Memory B cell (primary cell): ENCODE data around the gene SHISA3.
"Not testable (repeated sequence)": the region's sequence is repeated elsewhere in the genome, so short reads cannot be mapped to it uniquely, and the experiment has no call there.

Experiments used
- ATAC-seq: fragments of 150-1000 bp; cut with Tn5 transposase; 2 replicates; pipeline ENCODE4 v1.10.0; 2021; ENCODE audit warnings: low read depth, mild to moderate bottlenecking, moderate library complexity
- DNase-seq, 2 donors: peaks; one replicate each; pipeline ENCODE4 v3.0.0; 2022; ENCODE audit warnings: low spot score in 2 of 2
- H3K27ac Mint-ChIP-seq: one replicate; pipeline ENCODE4 v1.8.0; 2022; ENCODE audit warnings: mild to moderate bottlenecking, moderate library complexity, mixed read lengths
- H3K27me3 Mint-ChIP-seq: one replicate; pipeline ENCODE4 v1.8.0; 2022; ENCODE audit warnings: mixed read lengths
- H3K36me3 Mint-ChIP-seq: one replicate; pipeline ENCODE4 v1.8.0; 2022; ENCODE audit warnings: mild to moderate bottlenecking, mixed read lengths
- H3K4me1 Mint-ChIP-seq: one replicate; pipeline ENCODE4 v1.8.0; 2022; ENCODE audit warnings: mixed read lengths
- H3K4me3 Mint-ChIP-seq: one replicate; pipeline ENCODE4 v1.8.0; 2022; ENCODE audit warnings: mild to moderate bottlenecking, moderate library complexity, mixed read lengths
- H3K9me3 Mint-ChIP-seq: one replicate; pipeline ENCODE4 v1.8.0; 2022; ENCODE audit warnings: mixed read lengths

Gene SHISA3

GRCh38 chr4:42371305-42372252 lies 25.7 kb upstream of the SHISA3 start:
- no peaks in the 10 kb centered on the region for H3K36me3 Mint-ChIP-seq
- no peaks in the 10 kb centered on the region for H3K4me1 Mint-ChIP-seq
- H3K4me3 Mint-ChIP-seq = no peak overlapping the region
- no peak overlapping the region for H3K27ac Mint-ChIP-seq
- DNase-seq (no peak), ATAC-seq (no peak)
- H3K9me3 Mint-ChIP-seq = peaks cover 2% of the 10 kb centered on the region
- H3K27me3 Mint-ChIP-seq = peaks cover 4% of the 10 kb centered on the region

GRCh38 chr4:42372303-42372702 lies 25.0 kb upstream of the SHISA3 start:
- H3K4me3 Mint-ChIP-seq, H3K27me3 Mint-ChIP-seq, H3K36me3 Mint-ChIP-seq, H3K4me1 Mint-ChIP-seq, ATAC-seq, H3K9me3 Mint-ChIP-seq, DNase-seq, H3K27ac Mint-ChIP-seq: not testable (repeated sequence)

DNA sequence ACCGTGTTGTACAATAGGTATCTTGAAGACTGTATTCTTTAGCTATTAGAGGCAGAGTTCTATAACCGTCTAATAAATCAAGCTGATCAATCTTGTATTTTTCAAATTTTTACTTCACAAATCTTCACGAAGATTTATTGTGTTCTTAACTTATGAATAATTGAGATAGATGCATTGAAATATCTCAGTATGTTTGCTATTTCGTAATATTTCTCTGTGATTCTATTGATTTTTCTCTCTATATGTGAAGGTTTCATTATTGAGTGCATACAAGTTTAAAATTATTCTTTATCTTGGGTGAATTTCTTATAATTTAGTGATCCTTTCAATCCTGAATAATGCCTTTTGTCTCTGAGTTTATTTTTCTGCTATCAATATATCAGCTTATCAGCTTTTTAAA lies 19.8 kb upstream of the SHISA3 start:
- ATAC-seq = no peak
- Mint-ChIP-seq H3K4me3 (no peak overlapping the region), H3K27me3 (peaks cover 8% of the 10 kb centered on the region), H3K9me3 (peaks cover 2% of the 10 kb centered on the region), H3K27ac (no peak overlapping the region), H3K4me1 (no peaks in the 10 kb centered on the region), H3K36me3 (no peaks in the 10 kb centered on the region)
- DNase-seq = no peak

DNA sequence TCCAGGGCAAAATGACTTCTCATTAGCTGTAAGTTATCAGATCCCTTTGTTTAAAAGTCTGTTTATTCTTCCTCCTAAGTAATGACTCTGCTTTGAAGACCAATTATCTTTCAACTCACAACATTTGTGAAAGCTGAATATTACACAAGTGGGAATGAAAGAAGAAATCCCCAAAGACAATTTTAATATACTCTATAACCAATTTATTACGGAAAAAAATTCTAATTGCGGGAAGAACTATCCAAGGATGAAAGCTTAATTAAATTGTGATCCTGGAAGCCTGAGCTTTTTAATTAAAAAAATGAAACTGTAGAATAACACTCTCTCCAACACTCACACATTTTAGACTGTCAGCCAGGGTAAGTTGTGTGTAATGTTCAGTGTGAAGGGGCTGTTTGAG lies 15.6 kb upstream of the SHISA3 start:
- no peak overlapping the region for H3K4me3 Mint-ChIP-seq
- ATAC-seq (no peak), DNase-seq (no peak)
- H3K27me3 Mint-ChIP-seq = peaks cover 10% of the 10 kb centered on the region
- peaks cover 3% of the 10 kb centered on the region for H3K9me3 Mint-ChIP-seq
- H3K4me1 Mint-ChIP-seq = peaks cover 3% of the 10 kb centered on the region
- H3K27ac Mint-ChIP-seq = no peak overlapping the region
- peaks cover 4% of the 10 kb centered on the region for H3K36me3 Mint-ChIP-seq

DNA sequence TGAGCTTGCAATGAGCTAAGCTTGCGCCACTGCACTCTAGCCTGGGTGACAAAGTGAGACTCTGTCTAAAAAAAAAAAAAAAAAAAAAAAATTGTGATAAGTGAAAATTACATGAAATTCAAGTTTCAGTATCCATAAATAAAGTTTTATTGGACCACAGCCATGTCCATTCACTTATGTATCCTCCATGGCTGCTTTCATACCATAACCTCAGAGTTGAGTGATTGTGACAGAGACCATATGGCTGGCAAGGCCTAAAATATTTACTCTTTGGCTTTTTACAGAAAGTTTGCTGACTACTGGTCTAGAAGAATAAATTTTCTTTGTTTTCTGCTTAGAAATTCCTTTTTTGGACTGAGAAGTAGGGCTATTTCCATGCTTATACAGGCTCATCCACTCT lies 11.8 kb upstream of the SHISA3 start:
- ATAC-seq (no peak), DNase-seq (no peak)
- peaks cover 6% of the 10 kb centered on the region for H3K4me1 Mint-ChIP-seq
- peaks cover 4% of the 10 kb centered on the region for H3K36me3 Mint-ChIP-seq
- peaks cover 3% of the 10 kb centered on the region for H3K9me3 Mint-ChIP-seq
- H3K27me3 Mint-ChIP-seq = peaks cover 8% of the 10 kb centered on the region
- H3K4me3 Mint-ChIP-seq = no peak overlapping the region
- no peak overlapping the region for H3K27ac Mint-ChIP-seq

DNA sequence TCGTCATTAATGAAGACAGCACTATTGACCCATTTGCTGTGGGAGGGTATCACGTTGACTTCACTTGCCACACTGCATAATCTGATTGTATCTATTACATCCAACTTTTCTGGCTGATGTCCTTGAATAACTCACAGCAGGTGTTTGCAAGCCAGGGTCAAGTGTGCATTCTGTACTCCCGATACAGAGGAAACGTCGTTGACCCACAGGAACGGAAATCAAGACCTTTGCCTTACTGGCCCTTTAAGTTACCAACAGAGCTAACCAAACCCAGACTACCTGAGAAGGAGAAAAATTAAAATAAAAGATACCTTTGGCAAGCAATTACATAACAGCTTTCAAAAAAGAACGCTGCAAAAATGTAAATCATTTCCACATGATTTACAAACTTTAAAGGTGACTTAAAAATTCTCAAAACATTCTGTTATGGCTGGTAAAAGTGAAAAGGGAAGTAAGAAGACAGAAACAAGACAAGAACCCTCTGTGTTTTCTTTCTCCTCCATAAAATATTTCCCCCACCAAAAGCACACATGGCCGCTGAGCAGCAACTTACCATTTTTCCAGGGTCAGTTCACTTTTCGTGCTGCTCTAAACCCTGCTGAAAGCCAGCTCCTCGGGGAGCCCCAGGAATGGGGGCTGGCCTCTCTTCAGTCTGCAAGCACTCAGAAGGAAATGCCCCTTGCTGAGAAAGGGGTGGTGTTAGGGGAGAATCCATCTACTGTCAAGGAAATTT lies 6.5 kb upstream of the SHISA3 start:
- H3K4me1 Mint-ChIP-seq = peaks cover 9% of the 10 kb centered on the region
- no peak for DNase-seq
- no peaks in the 10 kb centered on the region for H3K36me3 Mint-ChIP-seq
- H3K9me3 Mint-ChIP-seq = no peaks in the 10 kb centered on the region
- H3K27me3 Mint-ChIP-seq = peaks cover 2% of the 10 kb centered on the region
- no peak overlapping the region for H3K27ac Mint-ChIP-seq
- H3K4me3 Mint-ChIP-seq = peak overlapping the region; percentile 61
- no peak for ATAC-seq

DNA sequence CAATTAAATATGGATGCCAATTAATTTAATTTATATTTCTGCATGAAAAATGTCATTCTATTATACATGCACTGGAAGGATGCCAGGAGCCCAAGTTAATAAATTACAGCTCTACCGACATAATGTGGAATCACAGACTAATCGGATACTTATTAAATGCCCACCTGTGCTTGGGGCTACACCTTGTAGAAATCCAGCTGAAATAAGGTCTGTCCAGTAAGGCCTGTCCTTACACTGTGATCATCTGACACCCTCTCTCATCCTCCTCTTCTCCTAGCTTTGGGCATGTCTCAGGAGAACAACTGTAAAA lies 6.0 kb upstream of the SHISA3 start:
- Mint-ChIP-seq H3K36me3 (no peaks in the 10 kb centered on the region), H3K4me3 (no peak overlapping the region), H3K9me3 (no peaks in the 10 kb centered on the region), H3K4me1 (peaks cover 10% of the 10 kb centered on the region), H3K27me3 (peaks cover 3% of the 10 kb centered on the region), H3K27ac (no peak overlapping the region)
- DNase-seq = no peak
- no peak for ATAC-seq

DNA sequence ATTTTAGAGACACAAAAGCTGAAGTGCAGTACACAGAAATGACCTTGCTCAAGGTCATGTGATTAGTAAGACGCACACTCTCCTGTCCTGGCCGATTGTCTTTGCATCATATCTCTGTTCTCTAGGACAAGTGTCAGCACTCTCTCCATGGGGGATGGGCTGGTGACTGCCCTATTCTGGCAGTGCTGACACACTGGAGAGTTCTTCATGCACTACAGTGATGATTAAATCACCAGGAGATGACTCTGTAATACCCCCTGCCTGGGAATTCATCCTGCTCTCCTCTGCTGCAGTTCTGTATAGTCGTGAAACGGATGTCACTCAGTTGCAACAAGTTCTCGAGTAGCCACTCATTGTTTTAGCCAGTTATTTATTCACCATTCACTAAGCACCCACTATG lies 5.3 kb upstream of the SHISA3 start:
- Mint-ChIP-seq H3K27ac (no peak overlapping the region), H3K27me3 (peaks cover 9% of the 10 kb centered on the region), H3K4me1 (peaks cover 17% of the 10 kb centered on the region), H3K4me3 (no peak overlapping the region), H3K9me3 (no peaks in the 10 kb centered on the region), H3K36me3 (no peaks in the 10 kb centered on the region)
- DNase-seq = no peak
- ATAC-seq = no peak

- ATAC-seq (no peak), DNase-seq (no peak)
- Mint-ChIP-seq H3K9me3 (no peaks in the 10 kb centered on the region), H3K36me3 (no peaks in the 10 kb centered on the region), H3K4me1 (peaks cover 17% of the 10 kb centered on the region), H3K27ac (no peak overlapping the region), H3K4me3 (no peak overlapping the region), H3K27me3 (peaks cover 9% of the 10 kb centered on the region)
Observed at GRCh38 chr4:42392436-42392835, 4.9 kb upstream of the SHISA3 start.

- Mint-ChIP-seq H3K27me3 (peaks cover 18% of the 10 kb centered on the region), H3K4me3 (no peak overlapping the region), H3K9me3 (no peaks in the 10 kb centered on the region), H3K4me1 (peaks cover 26% of the 10 kb centered on the region), H3K36me3 (no peaks in the 10 kb centered on the region), H3K27ac (no peak overlapping the region)
- DNase-seq (no peak), ATAC-seq (no peak)
Observed at GRCh38 chr4:42395595-42395994, 1.7 kb upstream of the SHISA3 start.

GRCh38 chr4:42396361-42396751 lies 932 bp upstream of the SHISA3 start:
- no peak for DNase-seq
- Mint-ChIP-seq H3K36me3 (no peaks in the 10 kb centered on the region), H3K9me3 (no peaks in the 10 kb centered on the region), H3K4me3 (peak overlapping the region; percentile 85), H3K27me3 (peaks cover 20% of the 10 kb centered on the region), H3K4me1 (peaks cover 23% of the 10 kb centered on the region), H3K27ac (no peak overlapping the region)
- no peak for ATAC-seq

- H3K4me3 Mint-ChIP-seq = peak overlapping the region; percentile 85
- no peaks in the 10 kb centered on the region for H3K9me3 Mint-ChIP-seq
- peaks cover 20% of the 10 kb centered on the region for H3K4me1 Mint-ChIP-seq
- H3K27ac Mint-ChIP-seq = no peak overlapping the region
- no peaks in the 10 kb centered on the region for H3K36me3 Mint-ChIP-seq
- ATAC-seq = peak; percentile 51
- peaks cover 20% of the 10 kb centered on the region for H3K27me3 Mint-ChIP-seq
- peak; percentile 8 to 22 for DNase-seq
Observed at GRCh38 chr4:42397635-42398170, 415 bp downstream of the SHISA3 start.

GRCh38 chr4:42398171-42398870 lies 1.0 kb downstream of the SHISA3 start:
- ATAC-seq = peak; percentile 42

GRCh38 chr4:42398871-42399331 lies 1.6 kb downstream of the SHISA3 start:
- Mint-ChIP-seq H3K9me3 (no peaks in the 10 kb centered on the region), H3K27ac (no peak overlapping the region), H3K27me3 (peaks cover 20% of the 10 kb centered on the region), H3K36me3 (no peaks in the 10 kb centered on the region), H3K4me1 (peaks cover 20% of the 10 kb centered on the region), H3K4me3 (peak overlapping the region; percentile 85)
- DNase-seq (no peak), ATAC-seq (no peak)

More at GRCh38 chr4:42398171-42398870, 1.0 kb downstream of the SHISA3 start:
- Mint-ChIP-seq H3K36me3 (no peaks in the 10 kb centered on the region), H3K9me3 (no peaks in the 10 kb centered on the region), H3K27ac (no peak overlapping the region), H3K4me3 (peak overlapping the region; percentile 85), H3K27me3 (peaks cover 20% of the 10 kb centered on the region), H3K4me1 (peaks cover 20% of the 10 kb centered on the region)
- peak; percentile 3 to 20 for DNase-seq
